Esophagus squamous epithelium (tissue), 5 donors: ENCODE data around the gene PTPRD. TPM values are rescaled to one million over a fixed set of nuclear protein-coding genes. Genes with fewer than 3 reads are reported as not detected.

Experiments used
- DNase-seq: peaks from one replicate; lab custom pipeline; 2025; lab: John Stamatoyannopoulos, UW
- H3K27ac ChIP-seq, 4 donors: fragments of 200-600 bp; sonication (generic); one replicate each; pipeline ENCODE4 v1.5.1; 2016 to 2019; ENCODE audit warnings: mild to moderate bottlenecking in 1 of 4
- H3K27me3 ChIP-seq, 4 donors: fragments of 200-600 bp; sonication (generic); 1 replicate in 3 of 4; 2 replicates in 1 of 4; pipeline versions ENCODE4 v1.5.1 to v1.6.0; 2017 to 2021; ENCODE audit warnings: antibody characterized with exemption in 1 of 4
- H3K36me3 ChIP-seq, 3 donors: fragments of 200-600 bp; sonication (generic); one replicate each; pipeline ENCODE4 v1.5.1; 2016 to 2019
- H3K4me1 ChIP-seq, 3 donors: fragments of 200-600 bp; sonication (generic); one replicate each; pipeline ENCODE4 v1.5.1; 2017 to 2019
- H3K4me3 ChIP-seq, 4 donors: fragments of 200-600 bp; sonication (generic); 1 replicate in 3 of 4; 2 replicates in 1 of 4; pipeline ENCODE4 v1.5.1; 2016 to 2019; ENCODE audit warnings: mild to moderate bottlenecking in 2 of 4, moderate library complexity in 1 of 4
- H3K9me3 ChIP-seq, 3 donors: fragments of 200-600 bp; sonication (generic); one replicate each; pipeline ENCODE4 v1.5.1; 2016 to 2019
- CTCF ChIP-seq, 6 experiments: fragments of 450-650 bp in 4 of 6; fragments of 200-600 bp in 2 of 6; sonication (generic) in 2 of 6; IDR thresholded peaks; one replicate each; pipeline ENCODE4 v1.5.1; 2016 to 2019; ENCODE audit warnings: antibody characterized with exemption in 6 of 6, mild to moderate bottlenecking in 4 of 6, moderate library complexity in 4 of 6
- POLR2A ChIP-seq, 4 donors: fragments of 450-650 bp; IDR thresholded peaks; one replicate each; pipeline ENCODE4 v1.6.1; 2017; ENCODE audit warnings: antibody characterized with exemption in 4 of 4, mild to moderate bottlenecking in 4 of 4, moderate library complexity in 3 of 4
- WGBS, 2 donors: methylation state at CpG; one replicate each; pipeline ENCODE4 v1.1.5; 2018; 5-methylcytosine and 5-hydroxymethylcytosine counted together
- intact Hi-C: fragments of 100-400 bp; cut with DNase I; formaldehyde crosslinking; loops from one replicate; pipeline ENCODE4 v1.15.0; 2022
- small RNA-seq, 4 donors: library from RNA; depleted of rRNA; stranded (forward); fragments of <200 nt; gene quantifications; one replicate each; pipeline ENCODE3, GENCODE V24; 2016
- total RNA-seq, 4 donors: library from RNA; depleted of rRNA; stranded (reverse); fragments of >200 nt; gene quantifications; one replicate each; pipeline ENCODE4 v1.1.0, GENCODE V29; 2016
- donor health status: DM: yes; HTN: yes; CAD: no.

Gene PTPRD
- total RNA-seq, 4 donors from 2014 or later, result 0.23 to 16.3 (median 6.6) TPM

- H3K4me3 ChIP-seq, result no peak overlapping the region
- H3K36me3 ChIP-seq, result no peaks in the 10 kb centered on the region
- H3K27me3 ChIP-seq, result peaks cover 0 to 30% (median 0%) of the 10 kb centered on the region in 4 donors
- no peak overlapping the region for H3K27ac ChIP-seq
- no peaks in the 10 kb centered on the region for H3K9me3 ChIP-seq
- intact Hi-C loops, result no loop called here
- no peak for TF ChIP-seq POLR2A (IDR thresholded peaks at IDR 0.05)
- TF ChIP-seq CTCF (IDR thresholded peaks at IDR 0.05), result no peak
- DNase-seq, result no peak
- 0 to 40% methylated on average over 1 of the region's 1 CpG for WGBS, 2 donors
- H3K4me1 ChIP-seq, result no peaks in the 10 kb centered on the region
These were observed 2345.9 kb downstream of the PTPRD start for GRCh38 chr9:8266861-8267260.

GRCh38 chr9:8265281-8265680, 2347.5 kb downstream of the PTPRD start:
- no peaks in the 10 kb centered on the region for H3K36me3 ChIP-seq
- H3K27me3 ChIP-seq, result peaks cover 0 to 43% (median 0%) of the 10 kb centered on the region in 4 donors
- no peak overlapping the region for H3K4me3 ChIP-seq
- no peak overlapping the region for H3K27ac ChIP-seq
- TF ChIP-seq POLR2A (IDR thresholded peaks at IDR 0.05) (no peak), CTCF (IDR thresholded peaks at IDR 0.05) (no peak)
- H3K4me1 ChIP-seq, result no peaks in the 10 kb centered on the region
- no peaks in the 10 kb centered on the region for H3K9me3 ChIP-seq
- no peak for DNase-seq
- intact Hi-C loops, result no loop called here
- 70 to 76% methylated on average over 2 of the region's 2 CpGs for WGBS, 2 donors

Small RNAs within 50 kb of the gene (small RNA-seq; reads per million reads assigned to genes)
- gene AL135790.2 (0 reads per million in 4 donors), gene RNU7-185P (0 reads per million in 4 donors)
